Kidney (tissue), 14 donors: ENCODE data around the gene ZDHHC8. TPM values are rescaled to one million over a fixed set of nuclear protein-coding genes. Genes with fewer than 3 reads are reported as not detected.

Experiments
- DNase-seq, 5 donors: peaks; one replicate each; pipeline ENCODE4 v3.0.0-alpha.2; 2013 to 2020
- FAIRE-seq: peaks from 2 replicates; lab custom pipeline; 2012; peaks lifted over from hg19 to GRCh38; lab: Jason Lieb, UNC
- H3K27ac ChIP-seq, 2 donors: one replicate each; pipeline ENCODE4 v1.7.0; 2013; ENCODE audit warnings: low read depth in 2 of 2, low read length in 2 of 2, inconsistent platforms in 1 of 2
- H3K27me3 ChIP-seq: one replicate; pipeline ENCODE4 v1.7.1; 2013; ENCODE audit warnings: low read length, inconsistent platforms; ENCODE audit not compliant: control insufficient read depth, insufficient read depth
- H3K36me3 ChIP-seq, 3 donors: one replicate each; pipeline versions ENCODE4 v1.7.0 to v1.7.1; 2013; ENCODE audit warnings: low read length in 3 of 3, control low read depth in 1 of 3, inconsistent platforms in 1 of 3; ENCODE audit not compliant: insufficient read depth in 3 of 3, control insufficient read depth in 2 of 3
- H3K4me1 ChIP-seq, 3 donors: one replicate each; pipeline versions ENCODE4 v1.7.0 to v1.7.1; 2013; ENCODE audit warnings: low read length in 3 of 3, inconsistent platforms in 1 of 3, low read depth in 1 of 3; ENCODE audit not compliant: control insufficient read depth in 2 of 3, insufficient read depth in 2 of 3
- H3K4me3 ChIP-seq, 3 donors: one replicate each; pipeline versions ENCODE4 v1.7.0 to v1.8.1; 2013; ENCODE audit warnings: low read length in 3 of 3, control low read depth in 1 of 3, inconsistent platforms in 1 of 3
- H3K9ac ChIP-seq, 3 donors: one replicate each; pipeline versions ENCODE4 v1.7.0 to v1.7.1; 2013; ENCODE audit warnings: low read length in 3 of 3, control low read depth in 1 of 3, inconsistent platforms in 1 of 3
- H3K9me3 ChIP-seq, 3 donors: one replicate each; pipeline versions ENCODE4 v1.7.0 to v1.7.1; 2013; ENCODE audit warnings: low read length in 3 of 3, control low read depth in 1 of 3, inconsistent platforms in 1 of 3; ENCODE audit not compliant: control insufficient read depth in 2 of 3, insufficient read depth in 1 of 3
- CTCF ChIP-seq: IDR thresholded peaks from 3 replicates; pipeline ENCODE4 v1.5.1; 2012; ENCODE audit warnings: mild to moderate bottlenecking, moderate library complexity, borderline replicate concordance; ENCODE audit not compliant: insufficient read depth; ENCODE audit errors: extremely low read depth
- intact Hi-C: fragments of 100-400 bp; cut with DNase I; formaldehyde crosslinking; loops from one replicate; pipeline ENCODE4 v1.11.1; 2022
- polyA plus RNA-seq: library from polyadenylated mRNA; stranded (reverse); fragments of 350-450 nt; fragmentation: Illumina TruSeq; extraction: RNeasy Lipid Tissue Mini Kit (QIAGEN cat#74804); gene quantifications from one replicate; pipeline ENCODE4 v1.2.3, GENCODE V29; 2014; ENCODE audit warnings: low read depth, low replicate concordance; ENCODE audit not compliant: insufficient read depth
- total RNA-seq: library from RNA; stranded (reverse); fragmentation: NEBNext Ultra II Directional; extraction: Animal tissue kit (Norgen Biotek cat#: 25700); gene quantifications from one replicate; pipeline ENCODE4 v1.2.1, GENCODE V29; 2021
- donor health status: control.
- donor health status: control.
- donor health status: control.
- donor health status: control.
- donor health status: control.
- donor health status: DM: yes; HTN: yes; CAD: no.
- donor health status: Normal renal cell carcinoma (clear cell type).

The ZDHHC8 gene
- total and polyA plus RNA-seq, 2 donors from 2014 or later, result 18.8 to 57.1 TPM

DNA sequence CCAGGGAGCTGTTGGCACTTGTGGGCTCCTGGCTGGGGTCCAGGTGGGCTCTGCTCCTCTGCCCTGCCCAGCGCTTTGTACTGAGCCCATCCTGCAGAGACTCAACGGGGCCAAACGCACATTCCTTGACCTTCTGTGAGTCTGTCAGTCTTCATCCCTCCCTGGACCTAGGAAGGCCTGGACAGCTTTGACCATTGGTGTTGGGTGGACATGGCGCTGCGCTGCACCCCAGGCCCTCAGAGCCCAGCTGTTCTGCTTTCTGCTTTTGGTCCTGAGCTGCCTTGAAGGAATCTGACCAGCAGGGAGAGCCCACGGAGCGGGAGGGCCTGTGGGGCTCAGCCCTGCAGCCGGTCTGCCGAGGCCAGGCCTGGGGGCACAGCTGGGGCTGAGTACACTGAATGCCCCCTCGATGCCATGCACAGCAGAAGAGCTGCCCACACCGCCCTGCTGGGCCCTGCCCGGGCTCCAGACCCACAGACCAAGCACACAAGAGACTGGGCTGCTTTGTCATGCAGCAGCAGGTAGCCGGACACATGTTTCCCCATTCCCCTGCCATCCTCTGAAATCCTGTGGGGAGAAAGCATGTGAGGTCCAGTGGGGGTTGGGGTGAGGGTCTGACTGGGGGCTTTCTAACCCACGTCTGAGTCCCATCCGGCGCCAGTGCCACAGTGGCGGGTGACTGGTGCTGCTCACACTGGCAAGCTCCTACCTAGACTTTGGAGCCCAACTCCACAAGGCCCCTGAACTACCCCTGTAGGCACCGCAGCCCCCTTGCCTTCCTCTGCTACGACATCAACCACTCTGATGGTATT lies 43.4 kb downstream of the ZDHHC8 start:
- Histone ChIP-seq H3K9ac (no peak overlapping the region), H3K9me3 (no peaks in the 10 kb centered on the region), H3K4me1 (no peaks in the 10 kb centered on the region), H3K4me3 (no peak overlapping the region), H3K27ac (no peak overlapping the region), H3K36me3 (no peaks in the 10 kb centered on the region), H3K27me3 (no peaks in the 10 kb centered on the region)
- intact Hi-C loops, result no loop called here
- peak in 1 of 5 donors; percentile 33 for DNase-seq
- no peak for FAIRE-seq
- TF ChIP-seq CTCF, result no peak

- DNase-seq (no peak), FAIRE-seq (no peak)
- Histone ChIP-seq H3K4me3 (no peak overlapping the region), H3K9me3 (no peaks in the 10 kb centered on the region), H3K27ac (no peak overlapping the region), H3K4me1 (no peaks in the 10 kb centered on the region), H3K27me3 (no peaks in the 10 kb centered on the region), H3K36me3 (no peaks in the 10 kb centered on the region), H3K9ac (no peak overlapping the region)
- no peak for TF ChIP-seq CTCF
- intact Hi-C loops, result no loop called here
Observed at GRCh38 chr22:20175597-20175900, 43.9 kb downstream of the ZDHHC8 start.

DNA sequence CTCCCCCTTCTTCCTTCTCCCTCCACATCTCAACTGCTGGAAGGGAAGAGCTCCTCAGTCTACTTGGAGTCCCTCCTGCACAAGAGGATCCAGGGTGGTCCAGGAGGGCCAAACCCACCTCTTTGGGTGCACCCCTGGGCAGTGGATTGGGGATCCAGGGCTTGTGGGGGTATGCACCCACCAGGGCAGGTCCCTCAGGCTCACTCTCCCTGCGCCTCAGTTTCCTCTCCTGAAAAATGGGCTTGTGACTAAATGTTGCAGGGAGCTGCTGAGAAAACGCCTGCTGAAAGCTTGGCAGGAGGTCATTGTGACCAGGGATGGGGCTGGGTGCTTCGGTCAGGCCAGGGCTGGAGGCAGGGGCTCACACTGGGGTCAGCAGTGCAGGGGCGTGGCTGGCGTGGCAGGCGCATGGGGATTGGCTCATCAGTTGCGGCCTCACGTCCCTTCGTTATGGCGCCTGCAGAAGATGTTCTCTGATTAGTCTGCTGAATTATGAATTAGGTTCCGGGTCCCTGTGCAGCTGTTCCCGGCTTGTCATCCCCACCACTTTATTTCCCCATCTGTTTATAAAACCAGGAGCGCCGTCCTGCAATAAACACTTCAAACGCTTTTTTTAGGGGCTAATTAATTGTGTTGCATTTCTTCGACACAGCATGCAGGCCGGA lies 44.9 kb downstream of the ZDHHC8 start:
- no peak for TF ChIP-seq CTCF
- Histone ChIP-seq H3K9me3 (no peaks in the 10 kb centered on the region), H3K9ac (no peak overlapping the region), H3K36me3 (no peaks in the 10 kb centered on the region), H3K27ac (no peak overlapping the region), H3K4me3 (no peak overlapping the region), H3K27me3 (no peaks in the 10 kb centered on the region), H3K4me1 (no peaks in the 10 kb centered on the region)
- FAIRE-seq, result no peak
- DNase-seq, result peak in 1 of 5 donors; percentile 28
- intact Hi-C loops, result no loop called here
